DND-41 (cell line): Measurements from ENCODE around the gene MLIP.
"Not testable (repeated sequence)": the region's sequence is repeated elsewhere in the genome, so short reads cannot be mapped to it uniquely, and the experiment has no call there.

Source experiments
- ATAC-seq: fragments of 200-7000 bp; cut with Tn5 transposase; 3 replicates; pipeline ENCODE4 v1.9.1; 2021; ENCODE audit warnings: low read depth; ENCODE audit not compliant: insufficient read depth
- DNase-seq: peaks from one replicate; pipeline ENCODE4 v3.0.0-alpha.2; 2020
- H2AFZ ChIP-seq: 2 replicates; pipeline ENCODE4 v1.6.0; 2012; ENCODE audit warnings: low read depth, low read length
- H3K27ac ChIP-seq: 2 replicates; pipeline ENCODE4 v1.5.1; 2012; ENCODE audit warnings: low read length, inconsistent platforms
- H3K27me3 ChIP-seq: fragments of 200-600 bp; sonication (generic); 2 replicates; pipeline ENCODE4 v1.6.0; 2012; ENCODE audit warnings: low read length, mild to moderate bottlenecking, inconsistent platforms; ENCODE audit not compliant: insufficient read depth, poor library complexity
- H3K36me3 ChIP-seq: 2 replicates; pipeline ENCODE4 v1.5.1; 2012; ENCODE audit warnings: low read length, inconsistent platforms; ENCODE audit not compliant: insufficient read depth
- H3K4me1 ChIP-seq: 2 replicates; pipeline ENCODE4 v1.5.1; 2012; ENCODE audit warnings: mild to moderate bottlenecking, low read length; ENCODE audit not compliant: insufficient read depth
- H3K4me2 ChIP-seq: 2 replicates; pipeline ENCODE4 v1.6.0; 2012; ENCODE audit warnings: mild to moderate bottlenecking, moderate library complexity, low read length, inconsistent platforms; ENCODE audit not compliant: insufficient read depth
- H3K4me3 ChIP-seq, 2 experiments: fragments of 200-600 bp in 1 of 2; shearing (Covaris generic) in 1 of 2; 2 replicates each; pipeline ENCODE4 v1.5.1; 2012 to 2016; ENCODE audit warnings: inconsistent platforms in 2 of 2, low read length in 2 of 2, mild to moderate bottlenecking in 2 of 2, low read depth in 1 of 2, moderate library complexity in 1 of 2
- H3K79me2 ChIP-seq: 2 replicates; pipeline ENCODE4 v1.6.0; 2012; ENCODE audit warnings: low read length, inconsistent platforms; ENCODE audit not compliant: insufficient read depth
- H3K9ac ChIP-seq: 2 replicates; pipeline ENCODE4 v1.6.0; 2012; ENCODE audit warnings: low read depth, mild to moderate bottlenecking, inconsistent platforms, low read length, moderate library complexity
- H3K9me3 ChIP-seq: 2 replicates; pipeline ENCODE4 v1.5.1; 2012; ENCODE audit warnings: low read length, moderate library complexity, mild to moderate bottlenecking, inconsistent platforms; ENCODE audit not compliant: insufficient read depth, severe bottlenecking
- H4K20me1 ChIP-seq: 2 replicates; pipeline ENCODE4 v1.6.0; 2012; ENCODE audit warnings: low read length; ENCODE audit not compliant: insufficient read depth
- CTCF ChIP-seq: IDR thresholded peaks from 2 replicates; pipeline ENCODE4 v1.5.1; 2012; ENCODE audit warnings: borderline replicate concordance, low read length, moderate library complexity, mild to moderate bottlenecking; ENCODE audit not compliant: poor library complexity, severe bottlenecking; ENCODE audit errors: extremely low read depth
- EZH2 ChIP-seq: IDR thresholded peaks from 3 replicates; pipeline ENCODE4 v1.6.1; 2012; ENCODE audit warnings: borderline replicate concordance, low read depth, mild to moderate bottlenecking, moderate library complexity, low read length, inconsistent platforms; ENCODE audit not compliant: severe bottlenecking

The MLIP gene

DNA sequence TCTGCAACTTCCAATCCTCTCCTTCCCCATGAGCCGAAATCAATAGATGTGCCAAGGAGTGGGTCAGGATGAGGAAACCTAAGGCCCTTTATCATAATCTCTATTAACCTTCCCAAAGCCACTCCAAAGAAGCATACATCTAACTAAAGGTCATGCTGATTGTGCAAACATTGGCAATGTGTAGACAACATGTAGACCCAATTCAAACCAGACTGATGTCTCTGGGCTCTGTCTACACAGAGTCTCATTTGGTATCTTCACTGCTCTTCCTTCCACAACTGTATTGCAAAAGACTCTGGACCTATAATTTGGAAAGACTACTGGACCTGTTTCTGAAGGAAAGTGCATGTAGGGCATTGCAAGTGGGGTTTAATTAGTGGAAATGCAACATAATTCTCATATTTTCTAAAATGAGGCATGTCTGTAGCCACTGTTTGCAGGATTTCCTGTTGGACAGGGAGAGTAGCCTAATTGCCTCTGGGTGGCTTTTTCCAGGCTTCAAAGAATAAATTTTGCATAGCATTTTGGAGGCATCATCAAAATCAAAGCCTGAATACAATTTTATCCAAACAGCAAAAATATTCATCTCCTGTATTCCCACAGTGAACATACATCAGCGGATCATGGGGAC is 35.0 kb upstream of the MLIP start:
- H3K79me2 ChIP-seq, result no peaks in the 10 kb centered on the region
- H3K4me1 ChIP-seq, result no peaks in the 10 kb centered on the region
- ATAC-seq, result no peak
- no peak overlapping the region for H2AFZ ChIP-seq
- no peak overlapping the region for H3K27ac ChIP-seq
- no peaks in the 10 kb centered on the region for H4K20me1 ChIP-seq
- H3K9me3 ChIP-seq, result no peaks in the 10 kb centered on the region
- no peak for TF ChIP-seq EZH2
- no peak for TF ChIP-seq CTCF
- H3K9ac ChIP-seq, result no peak overlapping the region
- H3K4me2 ChIP-seq, result no peak overlapping the region
- H3K36me3 ChIP-seq, result no peaks in the 10 kb centered on the region
- DNase-seq, result no peak
- H3K4me3 ChIP-seq, result no peak overlapping the region
- peaks cover 20% of the 10 kb centered on the region for H3K27me3 ChIP-seq

DNA sequence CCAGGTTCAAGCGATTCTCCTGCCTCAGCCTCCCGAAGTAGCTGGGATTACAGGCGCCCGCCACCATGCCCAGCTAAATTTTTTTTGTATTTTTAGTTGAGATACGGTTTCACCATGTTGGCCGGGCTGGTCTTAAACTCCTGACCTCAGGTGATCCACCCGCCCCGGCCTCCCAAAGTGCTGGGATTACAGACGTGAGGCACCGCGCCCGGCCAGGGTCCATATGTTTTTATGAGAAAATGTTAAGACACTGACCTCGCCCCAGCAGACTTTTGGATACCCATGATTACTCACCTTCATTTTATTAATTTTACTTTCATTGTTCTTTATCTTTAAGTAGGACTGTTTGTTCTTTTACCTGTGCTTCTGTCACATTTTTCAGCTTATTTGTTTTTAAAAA is 29.7 kb upstream of the MLIP start:
- not testable (repeated sequence) for H3K9ac ChIP-seq, H3K9me3 ChIP-seq, H3K4me3 ChIP-seq, H3K4me2 ChIP-seq, H4K20me1 ChIP-seq, DNase-seq, H3K36me3 ChIP-seq, ATAC-seq, H2AFZ ChIP-seq, H3K27ac ChIP-seq, H3K4me1 ChIP-seq, H3K79me2 ChIP-seq
- peaks cover 23% of the 10 kb centered on the region for H3K27me3 ChIP-seq

DNA sequence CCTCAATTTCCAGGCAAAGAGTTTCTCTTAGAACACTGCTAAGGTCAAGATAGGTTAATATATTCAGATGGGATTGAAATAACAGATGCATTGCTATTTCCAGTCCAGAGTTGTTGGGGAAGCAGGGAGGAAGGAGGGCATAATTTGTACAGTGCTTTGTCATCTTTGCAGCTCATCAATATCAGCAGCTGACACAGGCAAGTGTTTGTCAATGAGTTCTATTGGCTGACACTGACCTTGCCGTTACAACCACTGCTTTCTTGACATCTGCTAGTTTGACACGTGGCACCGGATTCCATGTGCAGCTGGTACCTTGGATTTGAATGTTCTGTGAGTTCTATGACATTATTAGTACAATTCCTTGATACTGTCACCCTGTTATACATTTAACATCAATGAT is 28.0 kb upstream of the MLIP start:
- Histone ChIP-seq H3K36me3 (no peaks in the 10 kb centered on the region), H2AFZ (no peak overlapping the region), H3K4me2 (no peak overlapping the region), H3K4me3 (no peak overlapping the region), H3K9me3 (no peaks in the 10 kb centered on the region), H3K27ac (no peak overlapping the region), H4K20me1 (no peaks in the 10 kb centered on the region), H3K27me3 (peaks cover 23% of the 10 kb centered on the region), H3K79me2 (no peaks in the 10 kb centered on the region), H3K4me1 (no peaks in the 10 kb centered on the region), H3K9ac (no peak overlapping the region)
- no peak for DNase-seq
- TF ChIP-seq EZH2 (no peak), CTCF (no peak)
- no peak for ATAC-seq

DNA sequence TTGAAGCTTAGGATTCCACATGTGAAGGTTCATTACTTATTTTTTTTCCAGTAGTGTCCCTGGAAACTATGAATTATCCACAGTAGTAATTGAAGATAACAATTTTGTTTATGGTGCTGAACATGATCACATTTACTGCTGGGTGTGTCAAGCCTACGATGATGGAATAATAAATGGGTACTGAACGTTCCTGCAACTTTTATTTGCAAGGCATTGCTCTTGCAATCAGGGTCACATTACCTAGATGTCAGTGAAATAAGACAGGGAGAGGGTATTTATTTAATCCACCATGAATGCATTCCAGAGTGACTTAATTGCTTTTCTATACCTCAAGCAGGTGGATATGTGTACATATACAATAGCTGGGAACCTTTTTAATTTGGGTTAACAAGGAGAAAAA is 27.0 kb upstream of the MLIP start:
- H3K4me3 ChIP-seq, result no peak overlapping the region
- H2AFZ ChIP-seq, result no peak overlapping the region
- no peak overlapping the region for H3K9ac ChIP-seq
- H3K9me3 ChIP-seq, result no peaks in the 10 kb centered on the region
- H3K27me3 ChIP-seq, result peaks cover 20% of the 10 kb centered on the region
- no peak for DNase-seq
- no peak overlapping the region for H3K27ac ChIP-seq
- H3K4me2 ChIP-seq, result no peak overlapping the region
- H4K20me1 ChIP-seq, result no peaks in the 10 kb centered on the region
- H3K4me1 ChIP-seq, result no peaks in the 10 kb centered on the region
- H3K36me3 ChIP-seq, result no peaks in the 10 kb centered on the region
- H3K79me2 ChIP-seq, result no peaks in the 10 kb centered on the region
- no peak for TF ChIP-seq EZH2
- no peak for TF ChIP-seq CTCF
- no peak for ATAC-seq
